HEK293 (cell line): ENCODE measurements around the gene PTPRN2.

Source experiments
- ZBTB1 ChIP-seq: fragments of 450-650 bp; formaldehyde crosslinking; IDR thresholded peaks from 2 replicates; pipeline ENCODE4 v1.5.1; 2016; ENCODE audit warnings: missing biosample characterization, missing genetic modification characterization
- ZNF239 ChIP-seq: fragments of 450-650 bp; formaldehyde crosslinking; IDR thresholded peaks from 2 replicates; pipeline ENCODE4 v1.5.1; 2016; ENCODE audit warnings: missing biosample characterization, missing genetic modification characterization
- ZNF311 ChIP-seq: fragments of 450-650 bp; formaldehyde crosslinking; IDR thresholded peaks from 2 replicates; pipeline ENCODE4 v1.5.1; 2017; ENCODE audit warnings: missing biosample characterization, missing genetic modification characterization, borderline replicate concordance
- ZNF354C ChIP-seq: fragments of 450-650 bp; formaldehyde crosslinking; IDR thresholded peaks from 2 replicates; pipeline ENCODE4 v1.5.1; 2016; ENCODE audit warnings: missing biosample characterization, missing genetic modification characterization, low read depth, borderline replicate concordance
- ZNF707 ChIP-seq: fragments of 450-650 bp; formaldehyde crosslinking; IDR thresholded peaks from 2 replicates; pipeline ENCODE4 v1.5.1; 2016; ENCODE audit warnings: missing biosample characterization, missing genetic modification characterization
- ZXDB ChIP-seq: fragments of 450-650 bp; formaldehyde crosslinking; IDR thresholded peaks from 2 replicates; pipeline ENCODE4 v1.5.1; 2016; ENCODE audit warnings: missing biosample characterization, missing genetic modification characterization
- TF ChIP-seq, protein P1 (sequence below): fragments of 450-650 bp; formaldehyde crosslinking; IDR thresholded peaks from 2 replicates; pipeline ENCODE4 v1.5.1; 2016; ENCODE audit warnings: missing biosample characterization, missing genetic modification characterization
- TF ChIP-seq, protein P2 (sequence below): fragments of 450-650 bp; formaldehyde crosslinking; IDR thresholded peaks from 2 replicates; pipeline ENCODE4 v1.5.1; 2017; ENCODE audit warnings: missing biosample characterization, missing genetic modification characterization
- TF ChIP-seq, protein P3 (sequence below): fragments of 450-650 bp; formaldehyde crosslinking; IDR thresholded peaks from 2 replicates; pipeline ENCODE4 v1.5.1; 2016; ENCODE audit warnings: missing biosample characterization, missing genetic modification characterization
- TF ChIP-seq, protein P4 (sequence below): fragments of 450-650 bp; formaldehyde crosslinking; IDR thresholded peaks from 2 replicates; pipeline ENCODE4 v1.5.1; 2016; ENCODE audit warnings: missing biosample characterization, missing genetic modification characterization

DNA sequence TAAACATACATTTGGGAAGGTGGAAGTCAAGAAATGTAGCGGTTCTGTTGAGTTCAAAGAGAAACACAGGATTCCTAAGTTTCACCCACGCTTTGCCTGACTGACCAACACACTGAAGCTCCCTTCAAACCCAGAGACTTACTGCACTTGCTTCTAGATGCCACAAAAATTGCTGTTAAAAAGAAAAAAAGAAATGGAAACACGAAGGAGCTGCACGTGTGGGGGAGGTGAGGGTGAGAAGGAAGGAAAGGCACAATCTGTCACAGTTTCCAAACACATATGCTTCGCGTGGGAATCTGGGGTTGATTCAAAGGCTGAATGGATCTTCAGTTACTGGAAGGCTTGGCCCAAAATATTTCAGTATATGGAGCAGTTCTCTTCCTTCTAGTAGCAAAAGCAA lies 755.2 kb downstream of the PTPRN2 start:
- TF ChIP-seq, protein P1, sequence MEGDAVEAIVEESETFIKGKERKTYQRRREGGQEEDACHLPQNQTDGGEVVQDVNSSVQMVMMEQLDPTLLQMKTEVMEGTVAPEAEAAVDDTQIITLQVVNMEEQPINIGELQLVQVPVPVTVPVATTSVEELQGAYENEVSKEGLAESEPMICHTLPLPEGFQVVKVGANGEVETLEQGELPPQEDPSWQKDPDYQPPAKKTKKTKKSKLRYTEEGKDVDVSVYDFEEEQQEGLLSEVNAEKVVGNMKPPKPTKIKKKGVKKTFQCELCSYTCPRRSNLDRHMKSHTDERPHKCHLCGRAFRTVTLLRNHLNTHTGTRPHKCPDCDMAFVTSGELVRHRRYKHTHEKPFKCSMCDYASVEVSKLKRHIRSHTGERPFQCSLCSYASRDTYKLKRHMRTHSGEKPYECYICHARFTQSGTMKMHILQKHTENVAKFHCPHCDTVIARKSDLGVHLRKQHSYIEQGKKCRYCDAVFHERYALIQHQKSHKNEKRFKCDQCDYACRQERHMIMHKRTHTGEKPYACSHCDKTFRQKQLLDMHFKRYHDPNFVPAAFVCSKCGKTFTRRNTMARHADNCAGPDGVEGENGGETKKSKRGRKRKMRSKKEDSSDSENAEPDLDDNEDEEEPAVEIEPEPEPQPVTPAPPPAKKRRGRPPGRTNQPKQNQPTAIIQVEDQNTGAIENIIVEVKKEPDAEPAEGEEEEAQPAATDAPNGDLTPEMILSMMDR = no peak
- TF ChIP-seq, protein P2, sequence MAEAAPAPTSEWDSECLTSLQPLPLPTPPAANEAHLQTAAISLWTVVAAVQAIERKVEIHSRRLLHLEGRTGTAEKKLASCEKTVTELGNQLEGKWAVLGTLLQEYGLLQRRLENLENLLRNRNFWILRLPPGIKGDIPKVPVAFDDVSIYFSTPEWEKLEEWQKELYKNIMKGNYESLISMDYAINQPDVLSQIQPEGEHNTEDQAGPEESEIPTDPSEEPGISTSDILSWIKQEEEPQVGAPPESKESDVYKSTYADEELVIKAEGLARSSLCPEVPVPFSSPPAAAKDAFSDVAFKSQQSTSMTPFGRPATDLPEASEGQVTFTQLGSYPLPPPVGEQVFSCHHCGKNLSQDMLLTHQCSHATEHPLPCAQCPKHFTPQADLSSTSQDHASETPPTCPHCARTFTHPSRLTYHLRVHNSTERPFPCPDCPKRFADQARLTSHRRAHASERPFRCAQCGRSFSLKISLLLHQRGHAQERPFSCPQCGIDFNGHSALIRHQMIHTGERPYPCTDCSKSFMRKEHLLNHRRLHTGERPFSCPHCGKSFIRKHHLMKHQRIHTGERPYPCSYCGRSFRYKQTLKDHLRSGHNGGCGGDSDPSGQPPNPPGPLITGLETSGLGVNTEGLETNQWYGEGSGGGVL = no peak
- TF ChIP-seq ZNF354C (tag by site-specific recombination) (no peak), ZNF311 (tag by site-specific recombination) (no peak), ZXDB (tag by site-specific recombination) (no peak), ZBTB1 (tag by site-specific recombination) (no peak), ZNF239 (tag by site-specific recombination) (no peak), ZNF707 (tag by site-specific recombination) (no peak)
- TF ChIP-seq, protein P3, sequence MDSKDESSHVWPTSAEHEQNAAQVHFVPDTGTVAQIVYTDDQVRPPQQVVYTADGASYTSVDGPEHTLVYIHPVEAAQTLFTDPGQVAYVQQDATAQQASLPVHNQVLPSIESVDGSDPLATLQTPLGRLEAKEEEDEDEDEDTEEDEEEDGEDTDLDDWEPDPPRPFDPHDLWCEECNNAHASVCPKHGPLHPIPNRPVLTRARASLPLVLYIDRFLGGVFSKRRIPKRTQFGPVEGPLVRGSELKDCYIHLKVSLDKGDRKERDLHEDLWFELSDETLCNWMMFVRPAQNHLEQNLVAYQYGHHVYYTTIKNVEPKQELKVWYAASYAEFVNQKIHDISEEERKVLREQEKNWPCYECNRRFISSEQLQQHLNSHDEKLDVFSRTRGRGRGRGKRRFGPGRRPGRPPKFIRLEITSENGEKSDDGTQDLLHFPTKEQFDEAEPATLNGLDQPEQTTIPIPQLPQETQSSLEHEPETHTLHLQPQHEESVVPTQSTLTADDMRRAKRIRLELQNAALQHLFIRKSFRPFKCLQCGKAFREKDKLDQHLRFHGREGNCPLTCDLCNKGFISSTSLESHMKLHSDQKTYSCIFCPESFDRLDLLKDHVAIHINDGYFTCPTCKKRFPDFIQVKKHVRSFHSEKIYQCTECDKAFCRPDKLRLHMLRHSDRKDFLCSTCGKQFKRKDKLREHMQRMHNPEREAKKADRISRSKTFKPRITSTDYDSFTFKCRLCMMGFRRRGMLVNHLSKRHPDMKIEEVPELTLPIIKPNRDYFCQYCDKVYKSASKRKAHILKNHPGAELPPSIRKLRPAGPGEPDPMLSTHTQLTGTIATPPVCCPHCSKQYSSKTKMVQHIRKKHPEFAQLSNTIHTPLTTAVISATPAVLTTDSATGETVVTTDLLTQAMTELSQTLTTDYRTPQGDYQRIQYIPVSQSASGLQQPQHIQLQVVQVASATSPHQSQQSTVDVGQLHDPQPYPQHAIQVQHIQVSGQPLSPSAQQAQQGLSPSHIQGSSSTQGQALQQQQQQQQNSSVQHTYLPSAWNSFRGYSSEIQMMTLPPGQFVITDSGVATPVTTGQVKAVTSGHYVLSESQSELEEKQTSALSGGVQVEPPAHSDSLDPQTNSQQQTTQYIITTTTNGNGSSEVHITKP = no peak
- TF ChIP-seq, protein P4, sequence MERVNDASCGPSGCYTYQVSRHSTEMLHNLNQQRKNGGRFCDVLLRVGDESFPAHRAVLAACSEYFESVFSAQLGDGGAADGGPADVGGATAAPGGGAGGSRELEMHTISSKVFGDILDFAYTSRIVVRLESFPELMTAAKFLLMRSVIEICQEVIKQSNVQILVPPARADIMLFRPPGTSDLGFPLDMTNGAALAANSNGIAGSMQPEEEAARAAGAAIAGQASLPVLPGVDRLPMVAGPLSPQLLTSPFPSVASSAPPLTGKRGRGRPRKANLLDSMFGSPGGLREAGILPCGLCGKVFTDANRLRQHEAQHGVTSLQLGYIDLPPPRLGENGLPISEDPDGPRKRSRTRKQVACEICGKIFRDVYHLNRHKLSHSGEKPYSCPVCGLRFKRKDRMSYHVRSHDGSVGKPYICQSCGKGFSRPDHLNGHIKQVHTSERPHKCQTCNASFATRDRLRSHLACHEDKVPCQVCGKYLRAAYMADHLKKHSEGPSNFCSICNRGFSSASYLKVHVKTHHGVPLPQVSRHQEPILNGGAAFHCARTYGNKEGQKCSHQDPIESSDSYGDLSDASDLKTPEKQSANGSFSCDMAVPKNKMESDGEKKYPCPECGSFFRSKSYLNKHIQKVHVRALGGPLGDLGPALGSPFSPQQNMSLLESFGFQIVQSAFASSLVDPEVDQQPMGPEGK (tag by site-specific recombination) = no peak
